IMR-90 (cell line): ENCODE results near the gene SUSD6. TPM values are rescaled to one million over a fixed set of nuclear protein-coding genes. Genes with fewer than 3 reads are reported as not detected.

Source experiments
- ATAC-seq: fragments of 200-7000 bp; cut with Tn5 transposase; 2 replicates; pipeline ENCODE4 v1.9.1; 2020; ENCODE audit warnings: low read depth, mild to moderate bottlenecking, moderate library complexity
- BruUV-seq: library from RNA; stranded (reverse); fragments of 400-500 nt; replicated peaks from 2 replicates; lab custom pipeline; 2021; lab: Mats Ljungman, UMichigan
- CTCF ChIA-PET: fragments of 300-600 bp; formaldehyde crosslinking; extraction: SDS; loops from one replicate; lab custom pipeline; 2021; ENCODE audit warnings: antibody characterized with exemption; lab: Yijun Ruan, JAX
- POLR2A ChIA-PET: fragments of 300-600 bp; sonication (Branson Sonifier 250); formaldehyde crosslinking; loops from one replicate; lab custom pipeline; 2022; ENCODE audit warnings: antibody characterized with exemption; ENCODE audit not compliant: unreplicated experiment; lab: Charles Lee
- DNase-seq: peaks from one replicate; pipeline ENCODE4 v3.0.0; 2013
- H2AFZ ChIP-seq: replicated peaks from 2 replicates; pipeline ENCODE3; 2013; ENCODE audit warnings: low read length, mild to moderate bottlenecking; ENCODE audit not compliant: poor library complexity
- H2AK5ac ChIP-seq: 2 replicates; pipeline ENCODE4 v1.6.1; 2013; ENCODE audit warnings: low read depth, low read length, inconsistent platforms
- H2AK9ac ChIP-seq: replicated peaks from 2 replicates; pipeline ENCODE3; 2013; ENCODE audit warnings: mild to moderate bottlenecking, low read depth, low read length, moderate library complexity; ENCODE audit not compliant: poor library complexity
- H2BK120ac ChIP-seq: 2 replicates; pipeline ENCODE4 v1.6.1; 2013; ENCODE audit warnings: low read depth, low read length, inconsistent platforms
- H2BK15ac ChIP-seq: 3 replicates; pipeline ENCODE4 v1.6.1; 2013; ENCODE audit warnings: low read depth, low read length, inconsistent platforms
- H2BK20ac ChIP-seq: 2 replicates; pipeline ENCODE4 v1.6.1; 2013; ENCODE audit warnings: low read depth, mild to moderate bottlenecking, inconsistent platforms, low read length, moderate library complexity
- H2BK5ac ChIP-seq: 2 replicates; pipeline ENCODE4 v1.6.1; 2013; ENCODE audit warnings: mild to moderate bottlenecking, low read depth, low read length, inconsistent platforms; ENCODE audit not compliant: poor library complexity, severe bottlenecking
- H3K14ac ChIP-seq: replicated peaks from 2 replicates; pipeline ENCODE4 v1.6.1; 2013; ENCODE audit warnings: low read depth, low read length, inconsistent platforms
- H3K18ac ChIP-seq: 2 replicates; pipeline ENCODE4 v1.6.1; 2013; ENCODE audit warnings: low read depth, low read length, control low read depth
- H3K23ac ChIP-seq: 2 replicates; pipeline ENCODE4 v1.6.1; 2013; ENCODE audit warnings: low read depth, low read length, inconsistent platforms
- H3K27ac ChIP-seq: 2 replicates; pipeline ENCODE4 v1.5.1; 2013; ENCODE audit warnings: mild to moderate bottlenecking, control low read depth, low read length; ENCODE audit not compliant: insufficient read depth
- H3K27me3 ChIP-seq: 2 replicates; pipeline ENCODE4 v1.6.1; 2013; ENCODE audit warnings: low read length; ENCODE audit not compliant: control insufficient read depth, insufficient read depth
- H3K36me3 ChIP-seq: 2 replicates; pipeline ENCODE4 v1.6.1; 2013; ENCODE audit warnings: low read length, mixed read lengths; ENCODE audit not compliant: control insufficient read depth, insufficient read depth
- H3K4ac ChIP-seq: 2 replicates; pipeline ENCODE4 v1.6.1; 2013; ENCODE audit warnings: low read depth, low read length, inconsistent platforms
- H3K4me1 ChIP-seq: 2 replicates; pipeline ENCODE4 v1.6.1; 2013; ENCODE audit warnings: low read length, mixed read lengths; ENCODE audit not compliant: control insufficient read depth, insufficient read depth
- H3K4me2 ChIP-seq: 2 replicates; pipeline ENCODE4 v1.6.1; 2013; ENCODE audit warnings: low read depth, mild to moderate bottlenecking, control low read depth, low read length, moderate library complexity
- H3K4me3 ChIP-seq: 2 replicates; pipeline ENCODE4 v1.5.1; 2013; ENCODE audit warnings: low read depth, mild to moderate bottlenecking, control low read depth, low read length, moderate library complexity; ENCODE audit not compliant: insufficient read depth
- H3K56ac ChIP-seq: 2 replicates; pipeline ENCODE4 v1.6.1; 2013; ENCODE audit warnings: low read length, inconsistent platforms; ENCODE audit not compliant: insufficient read depth; ENCODE audit errors: extremely low read depth
- H3K79me1 ChIP-seq, 2 experiments: 2 replicates each; pipeline ENCODE4 v1.6.1; 2013; ENCODE audit warnings: low read length in 2 of 2, inconsistent platforms in 1 of 2, low read depth in 1 of 2
- H3K9ac ChIP-seq: 2 replicates; pipeline ENCODE4 v1.6.1; 2013; ENCODE audit warnings: low read depth, low read length, control low read depth
- H3K9me1 ChIP-seq: 2 replicates; pipeline ENCODE4 v1.6.1; 2013; ENCODE audit warnings: low read length, inconsistent platforms; ENCODE audit not compliant: insufficient read depth
- H3K9me3 ChIP-seq: 2 replicates; pipeline ENCODE4 v1.6.1; 2013; ENCODE audit warnings: low read length; ENCODE audit not compliant: control insufficient read depth, insufficient read depth
- H4K20me1 ChIP-seq: 2 replicates; pipeline ENCODE4 v1.6.1; 2013; ENCODE audit warnings: low read length, inconsistent platforms; ENCODE audit not compliant: insufficient read depth
- H4K5ac ChIP-seq: 2 replicates; pipeline ENCODE4 v1.6.1; 2013; ENCODE audit warnings: mild to moderate bottlenecking, low read depth, low read length, control low read depth
- H4K8ac ChIP-seq, 2 experiments: 2 replicates each; pipeline ENCODE4 v1.6.1; 2013; ENCODE audit warnings: low read depth in 2 of 2, low read length in 2 of 2, control low read depth in 1 of 2, inconsistent platforms in 1 of 2
- H4K91ac ChIP-seq: 2 replicates; pipeline ENCODE4 v1.6.1; 2013; ENCODE audit warnings: low read depth, low read length, inconsistent platforms; ENCODE audit not compliant: insufficient read depth
- BHLHE40 ChIP-seq: fragments of 150-350 bp; IDR thresholded peaks from 2 replicates; pipeline ENCODE4 v1.6.1; 2016; ENCODE audit warnings: mild to moderate bottlenecking, low read depth, low read length
- CEBPB ChIP-seq: IDR thresholded peaks from 2 replicates; pipeline ENCODE4 v1.6.1; 2012; ENCODE audit warnings: low read depth, low read length, improper control_type of control experiment
- CTCF ChIP-seq: conservative IDR thresholded peaks from 2 replicates; pipeline ENCODE4 v1.5.1; 2012; ENCODE audit warnings: mild to moderate bottlenecking, low read depth, low read length, improper control_type of control experiment
- FOS ChIP-seq: fragments of 150-350 bp; IDR thresholded peaks from 2 replicates; pipeline ENCODE4 v1.6.1; 2016; ENCODE audit warnings: low read depth, low read length
- MAFK ChIP-seq: IDR thresholded peaks from 2 replicates; pipeline ENCODE4 v1.6.1; 2012; ENCODE audit warnings: low read depth, low read length, improper control_type of control experiment
- MAZ ChIP-seq: IDR thresholded peaks from 2 replicates; pipeline ENCODE4 v1.6.1; 2012; ENCODE audit warnings: low read depth, mild to moderate bottlenecking, low read length, improper control_type of control experiment, moderate library complexity, borderline replicate concordance
- MXI1 ChIP-seq: IDR thresholded peaks from 2 replicates; pipeline ENCODE4 v1.6.1; 2012; ENCODE audit warnings: low read depth, mild to moderate bottlenecking, low read length, moderate library complexity, borderline replicate concordance
- NFE2L2 ChIP-seq: fragments of 150-350 bp; IDR thresholded peaks from 2 replicates; pipeline ENCODE4 v1.6.1; 2016; ENCODE audit warnings: low read depth, mild to moderate bottlenecking, low read length
- POLR2A ChIP-seq: IDR thresholded peaks from 2 replicates; pipeline ENCODE4 v1.6.1; 2012; ENCODE audit warnings: mild to moderate bottlenecking, low read depth, low read length
- RAD21 ChIP-seq: IDR thresholded peaks from 2 replicates; pipeline ENCODE4 v1.6.1; 2012; ENCODE audit warnings: low read length, improper control_type of control experiment
- RCOR1 ChIP-seq: IDR thresholded peaks from 2 replicates; pipeline ENCODE4 v1.6.1; 2012; ENCODE audit warnings: mild to moderate bottlenecking, low read length, improper control_type of control experiment; ENCODE audit not compliant: insufficient replicate concordance
- RFX5 ChIP-seq: IDR thresholded peaks from 2 replicates; pipeline ENCODE4 v1.8.0; 2012; ENCODE audit warnings: low read depth, mild to moderate bottlenecking, low read length, moderate library complexity
- WGBS, 2 experiments: methylation state at CpG; one replicate each; pipeline versions ENCODE4 v1.1.5 to v1.1.7; 2013; ENCODE audit warnings: missing lambda C conversion rate in 2 of 2; ENCODE audit not compliant: insufficient read length in 1 of 2; ENCODE audit errors: extremely low coverage in 2 of 2; 5-methylcytosine and 5-hydroxymethylcytosine counted together
- dilution Hi-C: fragments of 300-500 bp; cut with HindIII; formaldehyde crosslinking; loops from one replicate; pipeline ENCODE4 v1.14.3; 2018; ENCODE audit warnings: low sequenced_read_pairs; ENCODE audit not compliant: unreplicated experiment
- in situ Hi-C: fragments of 300-500 bp; cut with MboI; formaldehyde crosslinking; loops from 3 replicates; pipeline ENCODE4 v1.14.3; 2019; ENCODE audit warnings: low sequenced_read_pairs, inconsistent platforms, mixed read lengths
- intact Hi-C: fragments of 100-400 bp; cut with micrococcal nuclease; formaldehyde crosslinking; loops from 2 replicates; pipeline ENCODE4 v1.10.0; 2022
- polyA plus RNA-seq, 3 experiments: library from polyadenylated mRNA; depleted of rRNA; stranded (reverse); fragments of >200 nt; gene quantifications; 2 replicates each; pipeline ENCODE4 v1.2.3, GENCODE V29; 2012; ENCODE audit warnings: low replicate concordance in 1 of 3
- total RNA-seq: library from RNA; depleted of rRNA; stranded (reverse); fragments of >200 nt; gene quantifications from 2 replicates; pipeline ENCODE4 v1.2.3, GENCODE V29; 2012
- TF ChIP-seq, protein P1 (sequence below): fragments of 150-350 bp; IDR thresholded peaks from 2 replicates; pipeline ENCODE4 v1.6.1; 2016; ENCODE audit warnings: low read depth, mild to moderate bottlenecking, low read length, moderate library complexity, borderline replicate concordance
- TF ChIP-seq, protein P2 (sequence below): fragments of 150-350 bp; IDR thresholded peaks from 2 replicates; pipeline ENCODE4 v1.6.1; 2017; ENCODE audit warnings: mild to moderate bottlenecking, antibody characterized with exemption, low read length, low read depth

SUSD6 gene
- total and polyA plus RNA-seq, 2 of the 4 experiments (the other 2 are of a cell fraction): 2.3 to 10.1 TPM

GRCh38 chr14:69708049-69708448 is 96.7 kb downstream of the SUSD6 start:
- Histone ChIP-seq H2BK5ac (no peak overlapping the region), H3K27ac (no peak overlapping the region), H3K56ac (no peak overlapping the region), H4K8ac (no peak overlapping the region), H3K9me1 (peaks cover 21% of the 10 kb centered on the region), H3K9me3 (no peaks in the 10 kb centered on the region), H2BK20ac (no peak overlapping the region), H2AK5ac (no peak overlapping the region), H4K5ac (no peak overlapping the region), H3K4me3 (no peak overlapping the region), H2AFZ (no peak overlapping the region), H4K20me1 (peaks cover 6% of the 10 kb centered on the region), H3K14ac (no peak overlapping the region), H3K4me1 (peaks cover 12% of the 10 kb centered on the region), H3K79me1 (peaks cover 6 to 43% of the 10 kb centered on the region in 2 experiments), H2AK9ac (no peak overlapping the region), H3K4me2 (no peak overlapping the region), H2BK15ac (no peak overlapping the region), H3K36me3 (peaks cover 40% of the 10 kb centered on the region), H3K4ac (no peak overlapping the region), H3K23ac (no peak overlapping the region), H3K18ac (no peak overlapping the region), H2BK120ac (no peak overlapping the region), H4K91ac (no peak overlapping the region), H3K9ac (no peak overlapping the region), H3K27me3 (no peaks in the 10 kb centered on the region)
- WGBS, 2 experiments: no CpG with 5 or more reads among the region's 1 CpG
- DNase-seq: no peak
- ChIA-PET POLR2A (no interaction called here), CTCF (no interaction called here)
- BruUV-seq: no TSS peak
- dilution Hi-C loops (no loop called here), intact Hi-C loops (no loop called here), in situ Hi-C loops (no loop called here)
- TF ChIP-seq RCOR1: no peak
- TF ChIP-seq CTCF: no peak
- TF ChIP-seq RFX5: no peak
- TF ChIP-seq, protein P1, sequence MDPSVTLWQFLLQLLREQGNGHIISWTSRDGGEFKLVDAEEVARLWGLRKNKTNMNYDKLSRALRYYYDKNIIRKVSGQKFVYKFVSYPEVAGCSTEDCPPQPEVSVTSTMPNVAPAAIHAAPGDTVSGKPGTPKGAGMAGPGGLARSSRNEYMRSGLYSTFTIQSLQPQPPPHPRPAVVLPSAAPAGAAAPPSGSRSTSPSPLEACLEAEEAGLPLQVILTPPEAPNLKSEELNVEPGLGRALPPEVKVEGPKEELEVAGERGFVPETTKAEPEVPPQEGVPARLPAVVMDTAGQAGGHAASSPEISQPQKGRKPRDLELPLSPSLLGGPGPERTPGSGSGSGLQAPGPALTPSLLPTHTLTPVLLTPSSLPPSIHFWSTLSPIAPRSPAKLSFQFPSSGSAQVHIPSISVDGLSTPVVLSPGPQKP: no peak
- TF ChIP-seq NFE2L2: no peak
- TF ChIP-seq CEBPB: no peak
- TF ChIP-seq MXI1: no peak
- TF ChIP-seq MAZ: no peak
- TF ChIP-seq MAFK: no peak
- TF ChIP-seq FOS: no peak
- no peak for TF ChIP-seq RAD21
- TF ChIP-seq, protein P2, sequence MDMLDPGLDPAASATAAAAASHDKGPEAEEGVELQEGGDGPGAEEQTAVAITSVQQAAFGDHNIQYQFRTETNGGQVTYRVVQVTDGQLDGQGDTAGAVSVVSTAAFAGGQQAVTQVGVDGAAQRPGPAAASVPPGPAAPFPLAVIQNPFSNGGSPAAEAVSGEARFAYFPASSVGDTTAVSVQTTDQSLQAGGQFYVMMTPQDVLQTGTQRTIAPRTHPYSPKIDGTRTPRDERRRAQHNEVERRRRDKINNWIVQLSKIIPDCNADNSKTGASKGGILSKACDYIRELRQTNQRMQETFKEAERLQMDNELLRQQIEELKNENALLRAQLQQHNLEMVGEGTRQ: no peak
- TF ChIP-seq BHLHE40: no peak
- TF ChIP-seq POLR2A: no peak
- ATAC-seq: no peak
